ENCODE measurements around the gene CPT1A. TPM values are rescaled to one million over a fixed set of nuclear protein-coding genes. Genes with fewer than 3 reads are reported as not detected.

CPT1A gene
- total RNA-seq, 1 experiment from 2014 or later = 153 TPM

- Histone ChIP-seq H3K36me3 (ENCODE audit: control insufficient read depth, insufficient read depth, low read length) (peaks cover 7% of the 10 kb centered on the region), H3K4me3 (ENCODE audit: low read depth in 2 of 2, low read length in 2 of 2) (no peak overlapping the region), H3K9me3 (ENCODE audit: control insufficient read depth, insufficient read depth, low read depth, low read length) (no peaks in the 10 kb centered on the region), H3K27ac (ENCODE audit: low read length) (no peak overlapping the region), H3K27me3 (ENCODE audit: control insufficient read depth, insufficient read depth, low read length) (no peaks in the 10 kb centered on the region), H3K4me1 (ENCODE audit: control insufficient read depth, insufficient read depth, low read length) (peaks cover 21% of the 10 kb centered on the region)
- in situ Hi-C loops (cut with HindIII; ENCODE audit: low pct_unique_long_range_greater_than_20kb, low sequenced_read_pairs) (no loop called here), intact Hi-C loops (cut with micrococcal nuclease; ENCODE audit: unreplicated experiment) (no loop called here)
- TF ChIP-seq TCF7L2 (IDR thresholded peaks at IDR 0.05; ENCODE audit: low read depth, low read length) = no peak
- TF ChIP-seq REST (IDR thresholded peaks at IDR 0.05; ENCODE audit: insufficient read depth in 1 of 2, low read depth in 2 of 2, low read length in 1 of 2) = no peak
- TF ChIP-seq POLR2AphosphoS5 (IDR thresholded peaks at IDR 0.05; ENCODE audit: low read depth, low read length) = no peak
- TF ChIP-seq CTCF (IDR thresholded peaks at IDR 0.05) = no peak
- TF ChIP-seq SIN3A (IDR thresholded peaks at IDR 0.05; ENCODE audit: borderline replicate concordance, insufficient read depth, low read depth, low read length) = no peak
- POLR2A ChIA-PET = no interaction called here
- no peak for ATAC-seq
- no TSS peak for BruUV-seq (replicated peaks)
- CTCF ChIA-PET = no interaction called here
- no peak for DNase-seq (ENCODE audit: low read depth, low spot score)
Observed at GRCh38 chr11:68753300-68753699, 88.4 kb downstream of the CPT1A start.

GRCh38 chr11:68751331-68751856, 90.3 kb downstream of the CPT1A start, which contains the start of gene TESMIN:
TSS of gene TESMIN (minus strand) at chr11:68751520. CDS start at chr11:68750660, 860 bp downstream.
- H3K27me3 ChIP-seq (ENCODE audit: control insufficient read depth, insufficient read depth, low read length) = no peaks in the 10 kb centered on the region
- BruUV-seq (replicated peaks) = no TSS peak
- ChIA-PET POLR2A (no interaction called here), CTCF (no interaction called here)
- DNase-seq (ENCODE audit: low read depth, low spot score) (peak; percentile 32), ATAC-seq (peak; percentile 94)
- H3K27ac ChIP-seq (ENCODE audit: low read length) = peak within 1 kb of the TSS; percentile 36; the same call in 1 of the 2 replicates
- H3K36me3 ChIP-seq (ENCODE audit: control insufficient read depth, insufficient read depth, low read length) = no peaks in the 10 kb centered on the region
- TF ChIP-seq REST (IDR thresholded peaks at IDR 0.05; ENCODE audit: insufficient read depth in 1 of 2, low read depth in 2 of 2, low read length in 1 of 2) = no peak
- TF ChIP-seq POLR2AphosphoS5 (IDR thresholded peaks at IDR 0.05; ENCODE audit: low read depth, low read length) = peak; percentile 76
- H3K4me1 ChIP-seq (ENCODE audit: control insufficient read depth, insufficient read depth, low read length) = peaks cover 26% of the 10 kb centered on the region
- intact Hi-C loops (cut with micrococcal nuclease; ENCODE audit: unreplicated experiment) (no loop called here), in situ Hi-C loops (cut with HindIII; ENCODE audit: low pct_unique_long_range_greater_than_20kb, low sequenced_read_pairs) (no loop called here)
- H3K9me3 ChIP-seq (ENCODE audit: control insufficient read depth, insufficient read depth, low read depth, low read length) = no peaks in the 10 kb centered on the region
- peak within 1 kb of the TSS; percentile 55 to 62 for H3K4me3 ChIP-seq (ENCODE audit: low read depth in 2 of 2, low read length in 2 of 2)
